Measurements from ENCODE around the gene WAS.

Gene WAS

DNA sequence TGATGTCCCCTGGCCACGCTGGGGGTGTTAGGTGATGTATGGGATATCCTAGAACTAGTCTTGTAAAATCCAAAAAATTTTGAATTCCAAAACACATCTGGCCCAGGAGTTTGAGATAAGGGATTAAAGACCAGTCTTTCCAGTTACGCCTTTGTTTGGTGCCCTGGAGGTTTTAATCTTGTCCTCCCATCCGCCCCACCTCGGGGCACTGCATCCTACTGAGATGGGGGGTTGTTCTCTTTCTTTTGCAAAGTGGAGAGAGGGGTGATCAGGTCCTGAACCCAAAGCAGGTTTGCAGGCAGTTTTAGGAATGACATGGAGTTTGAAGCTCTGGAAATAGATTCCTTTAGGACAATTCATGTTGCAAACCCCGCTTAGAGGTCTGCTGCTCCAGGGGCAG, 14.7 kb downstream of the WAS start:
- H3K23ac ChIP-seq (ENCODE audit: low read length in 2 of 2): no peak overlapping the region
- H4K91ac ChIP-seq (ENCODE audit: low read length): no peak overlapping the region
- WGBS: 79% methylated on average over 4 of the region's 5 CpGs
- peaks cover 3% of the 10 kb centered on the region for H3K9me3 ChIP-seq (ENCODE audit: control insufficient read depth, low read length)
- H2BK5ac ChIP-seq (ENCODE audit: low read depth, low read length, poor library complexity, severe bottlenecking): no peak overlapping the region
- H3K4me3 ChIP-seq (ENCODE audit: insufficient read depth in 1 of 2, low read depth in 1 of 2, low read length in 2 of 2): no peak overlapping the region
- H3K36me3 ChIP-seq (ENCODE audit: control insufficient read depth in 1 of 2, insufficient read depth in 2 of 2, low read depth in 1 of 2, low read length in 2 of 2): peaks cover 33 to 34% of the 10 kb centered on the region in 2 experiments
- H3K4ac ChIP-seq (ENCODE audit: low read depth in 1 of 2, low read length in 2 of 2): no peak overlapping the region
- H2AFZ ChIP-seq (ENCODE audit: low read depth, low read length): no peak overlapping the region
- peaks cover 0 to 13% of the 10 kb centered on the region in 2 experiments for H3K27me3 ChIP-seq (ENCODE audit: control insufficient read depth in 1 of 2, insufficient read depth in 1 of 2, low read length in 2 of 2)
- no peak overlapping the region for H2BK12ac ChIP-seq (ENCODE audit: low read length in 2 of 2)
- no peak overlapping the region for H2BK15ac ChIP-seq (ENCODE audit: low read depth, poor library complexity, severe bottlenecking)
- H3K4me1 ChIP-seq (ENCODE audit: control insufficient read depth, insufficient read depth, low read depth, low read length): peaks cover 9% of the 10 kb centered on the region
- no peak overlapping the region for H3K27ac ChIP-seq (ENCODE audit: low read length, poor library complexity, severe bottlenecking)
- peaks cover 26% of the 10 kb centered on the region for H3K79me1 ChIP-seq (replicated peaks; ENCODE audit: low read length, poor library complexity, severe bottlenecking)
- no peak overlapping the region for H2AK5ac ChIP-seq (ENCODE audit: low read length, severe bottlenecking)
- no peak overlapping the region for H3K4me2 ChIP-seq (ENCODE audit: low read length, poor library complexity, severe bottlenecking)
- no peak overlapping the region for H2BK120ac ChIP-seq (ENCODE audit: low read depth, low read length)
- DNase-seq: no peak
- H3K9ac ChIP-seq (ENCODE audit: low read length): no peak overlapping the region
- H3K18ac ChIP-seq (ENCODE audit: low read depth in 1 of 2, low read length in 2 of 2): no peak overlapping the region
- H4K8ac ChIP-seq (ENCODE audit: low read length): no peak overlapping the region
- H3K14ac ChIP-seq (ENCODE audit: low read length in 2 of 2): no peak overlapping the region

DNA sequence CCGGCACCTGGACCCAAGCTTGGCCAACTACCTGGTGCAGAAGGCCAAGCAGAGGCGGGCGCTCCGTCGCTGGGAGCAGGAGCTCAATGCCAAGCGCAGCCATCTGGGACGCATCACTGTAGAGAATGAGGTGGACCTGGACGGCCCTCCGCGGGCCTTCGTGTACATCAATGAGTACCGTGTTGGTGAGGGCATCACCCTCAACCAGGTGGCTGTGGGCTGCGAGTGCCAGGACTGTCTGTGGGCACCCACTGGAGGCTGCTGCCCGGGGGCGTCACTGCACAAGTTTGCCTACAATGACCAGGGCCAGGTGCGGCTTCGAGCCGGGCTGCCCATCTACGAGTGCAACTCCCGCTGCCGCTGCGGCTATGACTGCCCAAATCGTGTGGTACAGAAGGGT, 16.6 kb downstream of the WAS start:
- Histone ChIP-seq H3K18ac (ENCODE audit: low read depth in 1 of 2, low read length in 2 of 2) (no peak overlapping the region), H2BK12ac (ENCODE audit: low read length in 2 of 2) (no peak overlapping the region), H3K23ac (ENCODE audit: low read length in 2 of 2) (no peak overlapping the region), H3K79me1 (replicated peaks; ENCODE audit: low read length, poor library complexity, severe bottlenecking) (peaks cover 27% of the 10 kb centered on the region), H3K9ac (ENCODE audit: low read length) (no peak overlapping the region), H3K27me3 (ENCODE audit: control insufficient read depth in 1 of 2, insufficient read depth in 1 of 2, low read length in 2 of 2) (peaks cover 0 to 10% of the 10 kb centered on the region in 2 experiments), H3K27ac (ENCODE audit: low read length, poor library complexity, severe bottlenecking) (no peak overlapping the region), H3K4me1 (ENCODE audit: control insufficient read depth, insufficient read depth, low read depth, low read length) (peaks cover 9% of the 10 kb centered on the region), H3K36me3 (ENCODE audit: control insufficient read depth in 1 of 2, insufficient read depth in 2 of 2, low read depth in 1 of 2, low read length in 2 of 2) (peaks cover 34 to 40% of the 10 kb centered on the region in 2 experiments), H2BK15ac (ENCODE audit: low read depth, poor library complexity, severe bottlenecking) (no peak overlapping the region), H2BK120ac (ENCODE audit: low read depth, low read length) (no peak overlapping the region), H2AFZ (ENCODE audit: low read depth, low read length) (no peak overlapping the region), H3K14ac (ENCODE audit: low read length in 2 of 2) (no peak overlapping the region), H4K8ac (ENCODE audit: low read length) (no peak overlapping the region), H3K4me2 (ENCODE audit: low read length, poor library complexity, severe bottlenecking) (no peak overlapping the region), H2BK5ac (ENCODE audit: low read depth, low read length, poor library complexity, severe bottlenecking) (no peak overlapping the region), H3K4me3 (ENCODE audit: insufficient read depth in 1 of 2, low read depth in 1 of 2, low read length in 2 of 2) (no peak overlapping the region), H3K9me3 (ENCODE audit: control insufficient read depth, low read length) (peaks cover 3% of the 10 kb centered on the region), H4K91ac (ENCODE audit: low read length) (no peak overlapping the region), H2AK5ac (ENCODE audit: low read length, severe bottlenecking) (no peak overlapping the region), H3K4ac (ENCODE audit: low read depth in 1 of 2, low read length in 2 of 2) (no peak overlapping the region)
- DNase-seq: no peak
- WGBS: 98% methylated on average over 23 of the region's 23 CpGs

DNA sequence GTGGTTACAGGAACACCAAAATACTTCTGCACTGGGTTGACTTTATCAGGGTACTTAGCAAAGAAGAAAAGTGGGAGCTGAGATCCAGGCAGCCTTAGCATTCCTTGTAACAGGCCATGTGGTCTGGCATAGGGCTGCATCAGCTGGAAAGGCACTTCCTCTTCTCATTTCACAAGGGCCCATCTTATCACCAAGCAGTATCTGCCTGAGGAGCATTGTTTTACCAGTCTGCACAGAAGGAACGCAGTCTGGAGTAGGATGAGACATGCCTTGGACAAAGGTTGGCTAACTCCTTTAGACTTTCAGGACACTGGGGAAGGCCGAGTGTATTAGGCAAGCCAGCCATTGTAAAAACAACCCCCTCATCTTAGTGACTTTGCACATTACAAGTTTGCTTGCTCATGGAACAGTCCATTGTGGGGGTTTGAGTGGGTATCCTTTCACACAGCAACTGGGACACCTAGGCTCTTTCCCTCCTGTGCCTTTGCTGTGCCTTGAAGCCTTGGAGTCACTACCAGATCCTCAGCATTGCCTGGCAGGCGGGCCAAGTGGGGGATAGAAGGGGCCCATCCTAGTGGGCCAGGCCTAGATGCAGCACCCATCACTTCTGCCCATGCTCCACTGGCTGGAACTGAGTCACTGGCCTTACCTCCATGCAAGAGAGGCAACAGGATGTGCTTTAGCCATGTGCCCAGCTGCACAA, 17.5 kb downstream of the WAS start:
- Histone ChIP-seq H3K14ac (ENCODE audit: low read length in 2 of 2) (no peak overlapping the region), H2BK120ac (ENCODE audit: low read depth, low read length) (no peak overlapping the region), H4K8ac (ENCODE audit: low read length) (no peak overlapping the region), H2BK5ac (ENCODE audit: low read depth, low read length, poor library complexity, severe bottlenecking) (no peak overlapping the region), H3K18ac (ENCODE audit: low read depth in 1 of 2, low read length in 2 of 2) (no peak overlapping the region), H3K4me3 (ENCODE audit: insufficient read depth in 1 of 2, low read depth in 1 of 2, low read length in 2 of 2) (no peak overlapping the region), H3K23ac (ENCODE audit: low read length in 2 of 2) (no peak overlapping the region), H3K27ac (ENCODE audit: low read length, poor library complexity, severe bottlenecking) (no peak overlapping the region), H3K27me3 (ENCODE audit: control insufficient read depth in 1 of 2, insufficient read depth in 1 of 2, low read length in 2 of 2) (peaks cover 0 to 10% of the 10 kb centered on the region in 2 experiments), H2BK15ac (ENCODE audit: low read depth, poor library complexity, severe bottlenecking) (no peak overlapping the region), H3K4ac (ENCODE audit: low read depth in 1 of 2, low read length in 2 of 2) (no peak overlapping the region), H3K9ac (ENCODE audit: low read length) (no peak overlapping the region), H3K9me3 (ENCODE audit: control insufficient read depth, low read length) (no peaks in the 10 kb centered on the region), H2AFZ (ENCODE audit: low read depth, low read length) (no peak overlapping the region), H2BK12ac (ENCODE audit: low read length in 2 of 2) (no peak overlapping the region), H4K91ac (ENCODE audit: low read length) (no peak overlapping the region), H3K79me1 (replicated peaks; ENCODE audit: low read length, poor library complexity, severe bottlenecking) (peaks cover 33% of the 10 kb centered on the region), H3K4me1 (ENCODE audit: control insufficient read depth, insufficient read depth, low read depth, low read length) (peaks cover 2% of the 10 kb centered on the region), H2AK5ac (ENCODE audit: low read length, severe bottlenecking) (no peak overlapping the region), H3K4me2 (ENCODE audit: low read length, poor library complexity, severe bottlenecking) (no peak overlapping the region), H3K36me3 (ENCODE audit: control insufficient read depth in 1 of 2, insufficient read depth in 2 of 2, low read depth in 1 of 2, low read length in 2 of 2) (peaks cover 34 to 49% of the 10 kb centered on the region in 2 experiments)
- DNase-seq: no peak
- WGBS: 90% methylated on average over 1 of the region's 3 CpGs

DNA sequence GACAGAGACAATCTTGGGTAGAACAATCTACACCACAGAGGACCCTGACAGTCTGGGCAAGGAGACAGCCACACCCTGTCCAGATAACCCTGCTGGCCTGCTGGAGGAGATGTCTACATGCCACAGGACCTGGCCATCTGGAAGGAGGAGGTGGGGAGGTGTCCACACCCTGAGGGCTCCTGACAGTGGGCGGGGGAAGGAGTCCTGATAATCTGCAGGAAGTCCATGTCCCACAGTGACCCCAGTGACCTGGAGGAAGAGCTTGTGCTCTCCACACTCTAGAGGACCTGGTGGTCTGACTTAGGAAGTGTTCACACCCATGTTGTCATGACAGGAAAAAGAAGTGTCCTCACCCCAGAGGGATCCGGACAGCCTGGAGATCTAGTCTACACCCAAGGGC, 18.4 kb downstream of the WAS start:
- 97% methylated on average over 2 of the region's 2 CpGs for WGBS
- no peak overlapping the region for H3K23ac ChIP-seq (ENCODE audit: low read length in 2 of 2)
- DNase-seq: no peak
- H3K18ac ChIP-seq (ENCODE audit: low read depth in 1 of 2, low read length in 2 of 2): no peak overlapping the region
- H3K4me2 ChIP-seq (ENCODE audit: low read length, poor library complexity, severe bottlenecking): no peak overlapping the region
- H2BK12ac ChIP-seq (ENCODE audit: low read length in 2 of 2): no peak overlapping the region
- no peak overlapping the region for H4K91ac ChIP-seq (ENCODE audit: low read length)
- no peak overlapping the region for H3K27ac ChIP-seq (ENCODE audit: low read length, poor library complexity, severe bottlenecking)
- H2AFZ ChIP-seq (ENCODE audit: low read depth, low read length): no peak overlapping the region
- no peak overlapping the region for H3K14ac ChIP-seq (ENCODE audit: low read length in 2 of 2)
- peaks cover 34 to 58% of the 10 kb centered on the region in 2 experiments for H3K36me3 ChIP-seq (ENCODE audit: control insufficient read depth in 1 of 2, insufficient read depth in 2 of 2, low read depth in 1 of 2, low read length in 2 of 2)
- H3K4ac ChIP-seq (ENCODE audit: low read depth in 1 of 2, low read length in 2 of 2): no peak overlapping the region
- H2AK5ac ChIP-seq (ENCODE audit: low read length, severe bottlenecking): no peak overlapping the region
- no peaks in the 10 kb centered on the region for H3K9me3 ChIP-seq (ENCODE audit: control insufficient read depth, low read length)
- no peak overlapping the region for H2BK120ac ChIP-seq (ENCODE audit: low read depth, low read length)
- peaks cover 38% of the 10 kb centered on the region for H3K79me1 ChIP-seq (replicated peaks; ENCODE audit: low read length, poor library complexity, severe bottlenecking)
- H3K27me3 ChIP-seq (ENCODE audit: control insufficient read depth in 1 of 2, insufficient read depth in 1 of 2, low read length in 2 of 2): peaks cover 0 to 10% of the 10 kb centered on the region in 2 experiments
- H4K8ac ChIP-seq (ENCODE audit: low read length): no peak overlapping the region
- H2BK5ac ChIP-seq (ENCODE audit: low read depth, low read length, poor library complexity, severe bottlenecking): no peak overlapping the region
- H3K9ac ChIP-seq (ENCODE audit: low read length): no peak overlapping the region
- peaks cover 2% of the 10 kb centered on the region for H3K4me1 ChIP-seq (ENCODE audit: control insufficient read depth, insufficient read depth, low read depth, low read length)
- no peak overlapping the region for H3K4me3 ChIP-seq (ENCODE audit: insufficient read depth in 1 of 2, low read depth in 1 of 2, low read length in 2 of 2)
- H2BK15ac ChIP-seq (ENCODE audit: low read depth, poor library complexity, severe bottlenecking): no peak overlapping the region

All from mesenchymal stem cell (in vitro differentiated cells and primary cell).